Mucosa of gallbladder (tissue), 1 donor: ENCODE results near the gene PCBD1. TPM values are rescaled to one million over a fixed set of nuclear protein-coding genes. Genes with fewer than 3 reads are reported as not detected.

Source experiments
- DNase-seq: peaks from one replicate; pipeline ENCODE4 v3.0.0-alpha.2; 2020; ENCODE audit warnings: low spot score
- total RNA-seq: library from RNA; stranded (reverse); gene quantifications from one replicate; pipeline ENCODE4 v1.2.1, GENCODE V29; 2021
- donor health status: DM: no; HTN: no; CAD: no.

Gene PCBD1
- total RNA-seq, 1 donor from 2014 or later = 142 TPM

DNA sequence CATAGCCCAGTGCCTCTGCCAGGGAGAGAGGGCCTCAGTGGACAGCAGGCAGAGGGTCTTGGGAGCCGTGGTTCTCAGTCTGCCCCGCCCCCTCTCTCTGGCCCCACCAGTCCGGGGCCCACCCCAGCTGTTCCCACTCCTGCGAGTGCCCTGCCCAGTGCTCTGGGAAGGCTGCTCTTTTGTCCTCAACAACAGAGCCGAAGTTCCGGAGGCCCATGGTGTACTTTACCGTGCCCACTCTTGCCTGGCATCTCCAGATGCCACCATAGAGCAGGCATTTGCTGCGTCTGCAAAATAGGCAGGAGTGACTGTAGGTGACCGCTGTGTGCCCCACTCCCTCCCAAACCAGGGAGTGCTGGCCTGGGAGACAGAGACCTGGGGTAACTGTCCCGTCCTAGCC, 29.3 kb upstream of the PCBD1 start:
- no peak for DNase-seq

DNA sequence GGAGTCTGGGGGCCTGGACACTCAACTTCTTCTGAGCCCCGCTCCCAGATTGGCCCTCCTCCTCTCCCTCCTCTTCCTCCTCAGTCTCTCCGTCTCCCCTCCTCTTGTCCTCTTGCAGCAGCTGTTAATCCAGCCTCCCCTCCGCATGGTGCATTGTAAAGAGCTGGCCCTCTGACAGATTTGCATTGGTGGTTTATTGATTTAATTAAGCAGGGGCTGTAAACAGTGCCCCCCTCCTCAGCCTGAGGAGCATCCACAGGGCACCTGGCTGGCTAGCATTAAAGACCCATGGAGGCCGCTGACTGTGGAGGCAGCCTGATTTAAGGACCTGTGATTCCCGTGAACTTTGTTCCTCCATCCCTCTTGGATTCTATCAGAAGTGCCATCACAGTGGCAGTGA, 28.9 kb upstream of the PCBD1 start:
- DNase-seq = no peak

DNA sequence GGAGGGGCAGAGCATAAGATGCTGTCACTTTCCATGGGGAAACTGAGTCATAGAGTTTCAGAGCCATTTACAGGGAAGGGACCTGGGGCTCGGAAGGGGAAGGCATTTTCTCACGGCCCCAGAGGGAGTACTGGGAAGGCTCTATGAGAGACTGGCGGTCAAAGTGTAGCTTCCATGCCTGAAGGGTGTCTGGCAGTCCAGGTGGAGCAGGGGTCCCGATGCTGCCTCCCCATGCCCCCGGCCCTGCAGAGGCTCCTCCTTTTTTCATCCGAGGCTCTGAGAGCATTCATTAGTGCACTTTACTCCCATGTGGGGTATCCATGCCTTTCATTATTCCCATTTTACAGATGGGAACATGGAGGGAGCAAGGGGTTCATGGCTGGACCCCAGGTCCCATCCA, 27.9 kb upstream of the PCBD1 start:
- DNase-seq = no peak

- DNase-seq = no peak
These were observed 27.4 kb upstream of the PCBD1 start for GRCh38 chr10:70915806-70916205.

DNA sequence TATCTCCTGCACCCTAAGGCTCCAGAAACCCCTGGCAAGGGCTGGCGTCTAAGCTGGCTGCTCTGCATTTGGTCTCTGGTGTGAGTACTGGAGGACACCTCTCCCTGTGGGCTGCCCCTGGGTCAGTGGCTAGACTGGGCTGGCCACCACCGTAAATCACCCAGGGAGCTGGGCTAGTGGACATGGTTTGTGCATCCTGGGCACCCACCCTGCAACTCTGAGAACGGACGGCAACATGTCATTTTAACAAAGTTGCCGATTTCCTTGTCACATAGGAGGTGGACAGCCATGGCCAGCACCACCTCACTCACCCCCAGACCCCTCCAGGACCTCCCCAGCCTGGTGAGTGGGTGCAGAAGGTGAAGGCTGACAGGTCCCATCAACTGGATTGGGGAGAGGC, 26.8 kb upstream of the PCBD1 start:
- DNase-seq = no peak

GRCh38 chr10:70914316-70914864, 26.0 kb upstream of the PCBD1 start:
- no peak for DNase-seq

- no peak for DNase-seq
These were observed 25.5 kb upstream of the PCBD1 start for GRCh38 chr10:70913893-70914240.

- no peak for DNase-seq
These were observed 25.0 kb upstream of the PCBD1 start for GRCh38 chr10:70913191-70913892.

- no peak for DNase-seq
These were observed 24.2 kb upstream of the PCBD1 start for GRCh38 chr10:70912556-70912955.

GRCh38 chr10:70911386-70911785, 23.0 kb upstream of the PCBD1 start:
- no peak for DNase-seq

GRCh38 chr10:70910486-70911341, 22.3 kb upstream of the PCBD1 start:
- no peak for DNase-seq

- no peak for DNase-seq
These were observed 21.1 kb upstream of the PCBD1 start for GRCh38 chr10:70909326-70909935.

GRCh38 chr10:70908406-70909296, 20.3 kb upstream of the PCBD1 start:
- no peak for DNase-seq

DNA sequence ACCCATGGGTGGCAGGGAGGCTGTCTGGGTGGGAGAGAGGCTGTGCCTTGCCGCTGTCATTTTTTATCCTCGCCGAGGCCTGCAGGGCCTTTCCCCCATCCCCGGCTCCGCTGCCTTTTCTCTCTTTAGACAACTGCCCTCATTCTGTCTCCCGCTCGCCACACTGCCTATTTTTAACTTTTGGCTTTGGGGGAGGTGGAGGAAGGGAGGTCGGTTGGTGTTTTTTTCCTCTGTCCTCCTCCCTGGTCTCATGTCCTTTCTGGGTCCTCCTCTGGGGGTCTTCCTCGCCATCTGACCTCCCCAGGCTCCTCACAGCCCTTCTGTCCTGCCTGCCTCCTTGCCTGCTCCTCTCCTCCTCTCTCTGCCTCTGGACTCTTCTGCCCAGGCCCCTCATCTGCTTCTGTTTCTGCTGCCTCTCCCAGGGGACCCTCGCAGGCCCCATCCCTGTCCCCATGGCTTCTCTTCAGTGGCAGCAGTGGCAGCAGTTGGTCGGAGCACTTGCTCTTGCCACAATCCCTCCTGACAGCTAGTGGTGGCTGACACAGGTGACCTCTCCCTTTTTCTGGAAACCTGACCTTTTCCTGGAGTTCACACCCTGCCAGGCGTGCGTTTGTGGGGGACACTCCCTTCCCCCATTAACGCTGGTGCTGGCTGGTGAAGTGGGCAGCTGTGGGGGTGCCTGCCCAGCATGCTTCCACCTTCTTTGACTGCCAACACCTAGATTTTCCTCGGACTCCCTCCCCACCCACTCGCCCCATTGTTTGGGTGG, 19.5 kb upstream of the PCBD1 start:
- no peak for DNase-seq

GRCh38 chr10:70906953-70907636, 18.7 kb upstream of the PCBD1 start:
- DNase-seq = no peak

DNA sequence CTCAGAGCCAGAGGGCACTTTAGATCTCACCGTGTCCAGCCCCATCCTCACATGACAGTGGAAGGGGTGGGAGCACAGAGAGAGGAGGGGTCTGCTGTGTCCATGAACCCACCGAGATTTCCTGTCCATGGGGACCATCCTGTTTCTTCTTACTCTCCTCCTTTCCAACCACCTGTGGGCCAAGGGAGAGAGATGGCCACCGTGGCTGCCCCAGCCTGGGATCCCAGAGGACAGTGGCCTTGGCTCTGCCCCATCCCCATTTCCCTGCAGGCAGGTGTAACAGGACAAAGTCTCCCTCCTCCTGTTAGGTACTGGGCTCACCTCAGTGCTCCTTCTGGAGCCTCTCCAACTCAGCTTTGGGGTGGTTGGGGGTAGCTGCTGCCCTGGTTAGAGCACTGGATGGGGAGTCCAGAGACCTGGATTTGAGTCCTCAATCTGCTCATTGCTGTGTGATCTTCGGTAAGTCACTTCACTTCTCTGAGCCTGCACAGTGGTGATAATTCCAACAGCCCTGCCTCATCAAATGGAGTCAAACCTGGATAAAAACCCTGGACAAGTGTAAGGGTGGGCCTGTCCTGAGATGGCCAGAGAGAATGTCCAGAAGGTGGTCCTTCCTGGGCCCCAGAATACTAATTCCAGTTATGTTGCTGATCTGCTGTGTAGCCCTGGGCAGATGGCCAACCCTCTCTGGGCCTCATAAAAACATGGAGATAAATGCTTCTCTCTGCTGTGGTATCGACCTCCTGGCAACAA, 17.8 kb upstream of the PCBD1 start:
- DNase-seq = no peak

DNA sequence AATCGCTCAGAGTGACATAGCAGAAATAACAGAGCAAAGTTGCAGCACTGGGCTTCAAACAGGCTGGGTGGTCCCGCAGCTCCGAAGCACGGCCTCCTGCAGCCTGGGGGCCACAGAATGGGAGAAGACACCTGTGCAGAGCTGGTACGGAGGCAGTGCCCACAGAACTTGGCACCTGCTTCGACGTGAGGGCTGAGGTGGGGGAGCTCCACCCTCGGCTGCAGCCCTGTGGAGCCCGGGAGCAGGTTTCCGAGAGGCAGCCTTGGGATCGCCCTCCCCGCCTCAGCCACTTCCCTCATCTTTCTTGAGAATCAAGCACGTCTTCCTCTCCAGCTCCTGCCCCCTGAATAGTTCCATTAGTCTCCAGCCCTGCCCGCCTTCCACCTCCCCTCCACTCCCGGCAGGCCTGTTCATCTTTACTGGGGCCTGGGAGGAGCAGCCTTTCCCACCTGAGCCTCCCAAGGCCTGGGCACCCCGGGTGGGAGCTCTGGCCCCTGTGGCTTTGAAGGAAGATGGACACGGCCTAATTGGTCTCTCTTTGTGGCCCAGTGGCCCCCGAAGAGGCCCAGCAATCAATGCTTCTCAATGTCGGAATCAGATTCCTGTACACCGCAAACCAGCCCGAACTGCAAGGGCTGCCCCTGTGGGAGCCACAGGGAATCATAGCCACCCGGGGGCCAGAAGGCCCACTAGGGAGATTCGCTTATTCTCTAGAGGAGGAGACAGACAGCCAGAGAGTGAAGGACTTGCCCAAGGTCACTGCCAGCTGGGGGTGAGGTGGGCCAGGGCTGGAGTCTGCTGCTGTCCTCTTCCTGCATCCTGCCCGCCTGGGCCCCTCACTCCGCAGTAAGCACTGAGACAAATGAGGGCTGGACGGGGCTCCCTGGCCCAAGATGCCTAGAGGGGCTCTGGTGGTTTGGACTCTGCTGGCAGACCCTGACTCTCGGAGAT, 17.0 kb upstream of the PCBD1 start:
- no peak for DNase-seq

GRCh38 chr10:70903262-70903921, 15.0 kb upstream of the PCBD1 start:
- peak; percentile 58 for DNase-seq
